ENCODE data around the gene FOLR2. TPM values are rescaled to one million over a fixed set of nuclear protein-coding genes. Genes with fewer than 3 reads are reported as not detected.

Gene FOLR2
- total and polyA plus RNA-seq, 4 donors, result 9.4 to 31.5 (median 16.7) TPM

GRCh38 chr11:72233056-72233772, 16.6 kb downstream of the FOLR2 start:
- 96% methylated on average over 13 of the region's 13 CpGs for WGBS
- H3K27me3 ChIP-seq (ENCODE audit: control insufficient read depth in 4 of 4, insufficient read depth in 4 of 4, low read length in 3 of 4), result no peaks in the 10 kb centered on the region
- DNase-seq (ENCODE audit: low spot score), result no peak
- no peaks in the 10 kb centered on the region for H3K4me1 ChIP-seq (ENCODE audit: control insufficient read depth in 4 of 4, insufficient read depth in 4 of 4, low read length in 3 of 4)
- no peaks in the 10 kb centered on the region for H3K9me3 ChIP-seq (ENCODE audit: control insufficient read depth in 4 of 4, low read length in 3 of 4)
- TF ChIP-seq REST (IDR thresholded peaks at IDR 0.05) (no peak), FOXA1 (IDR thresholded peaks at IDR 0.05) (no peak), TAF1 (conservative IDR thresholded peaks at IDR 0.05) (no peak), GABPA (IDR thresholded peaks at IDR 0.05 in 1 of 2, conservative IDR thresholded peaks at IDR 0.05 in 1 of 2) (no peak), ATF3 (IDR thresholded peaks at IDR 0.05) (no peak), JUND (IDR thresholded peaks at IDR 0.05) (no peak), EGR1 (IDR thresholded peaks at IDR 0.05; ENCODE audit: low read depth in 2 of 2) (no peak), RXRA (IDR thresholded peaks at IDR 0.05) (no peak), YY1 (IDR thresholded peaks at IDR 0.05) (no peak)
- peaks cover 24 to 91% (median 46%) of the 10 kb centered on the region in 4 donors for H3K36me3 ChIP-seq (ENCODE audit: control insufficient read depth in 4 of 4, insufficient read depth in 3 of 4, low read depth in 1 of 4, low read length in 3 of 4)
- no peak overlapping the region for H3K9ac ChIP-seq (ENCODE audit: low read depth in 1 of 2, low read length in 2 of 2)
- H3K27ac ChIP-seq (ENCODE audit: low read depth in 1 of 2, low read length in 2 of 2), result no peak overlapping the region
- H3K4me3 ChIP-seq (ENCODE audit: low read depth in 1 of 3, low read length in 3 of 3), result no peak overlapping the region

GRCh38 chr11:72233773-72234513, 17.3 kb downstream of the FOLR2 start:
- Histone ChIP-seq H3K9ac (ENCODE audit: low read depth in 1 of 2, low read length in 2 of 2) (no peak overlapping the region), H3K9me3 (ENCODE audit: control insufficient read depth in 4 of 4, low read length in 3 of 4) (no peaks in the 10 kb centered on the region), H3K4me3 (ENCODE audit: low read depth in 1 of 3, low read length in 3 of 3) (no peak overlapping the region), H3K4me1 (ENCODE audit: control insufficient read depth in 4 of 4, insufficient read depth in 4 of 4, low read length in 3 of 4) (peaks cover 0 to 6% (median 1%) of the 10 kb centered on the region in 4 donors), H3K36me3 (ENCODE audit: control insufficient read depth in 4 of 4, insufficient read depth in 3 of 4, low read depth in 1 of 4, low read length in 3 of 4) (peaks cover 22 to 85% (median 43%) of the 10 kb centered on the region in 4 donors), H3K27me3 (ENCODE audit: control insufficient read depth in 4 of 4, insufficient read depth in 4 of 4, low read length in 3 of 4) (no peaks in the 10 kb centered on the region), H3K27ac (ENCODE audit: low read depth in 1 of 2, low read length in 2 of 2) (no peak overlapping the region)
- no peak for DNase-seq (ENCODE audit: low spot score)
- TF ChIP-seq RXRA (IDR thresholded peaks at IDR 0.05) (no peak), NR2F2 (IDR thresholded peaks at IDR 0.05) (no peak), HNF4G (IDR thresholded peaks at IDR 0.05) (no peak)
- WGBS, result 93% methylated on average over 8 of the region's 8 CpGs

- Histone ChIP-seq H3K27ac (ENCODE audit: low read depth in 1 of 2, low read length in 2 of 2) (no peak overlapping the region), H3K9ac (ENCODE audit: low read depth in 1 of 2, low read length in 2 of 2) (no peak overlapping the region), H3K36me3 (ENCODE audit: control insufficient read depth in 4 of 4, insufficient read depth in 3 of 4, low read depth in 1 of 4, low read length in 3 of 4) (peaks cover 22 to 79% (median 41%) of the 10 kb centered on the region in 4 donors), H3K4me1 (ENCODE audit: control insufficient read depth in 4 of 4, insufficient read depth in 4 of 4, low read length in 3 of 4) (peaks cover 0 to 11% (median 6%) of the 10 kb centered on the region in 4 donors), H3K27me3 (ENCODE audit: control insufficient read depth in 4 of 4, insufficient read depth in 4 of 4, low read length in 3 of 4) (no peaks in the 10 kb centered on the region), H3K4me3 (ENCODE audit: low read depth in 1 of 3, low read length in 3 of 3) (no peak overlapping the region), H3K9me3 (ENCODE audit: control insufficient read depth in 4 of 4, low read length in 3 of 4) (no peaks in the 10 kb centered on the region)
- 84% methylated on average over 3 of the region's 3 CpGs for WGBS
- DNase-seq (ENCODE audit: low spot score), result peak; percentile 32
- TF ChIP-seq HNF4G (IDR thresholded peaks at IDR 0.05) (no peak), ATF3 (IDR thresholded peaks at IDR 0.05) (no peak), FOXA2 (IDR thresholded peaks at IDR 0.05) (no peak), FOXA1 (IDR thresholded peaks at IDR 0.05) (no peak), ZBTB33 (IDR thresholded peaks at IDR 0.05) (no peak), GABPA (IDR thresholded peaks at IDR 0.05 in 1 of 2, conservative IDR thresholded peaks at IDR 0.05 in 1 of 2) (no peak), TAF1 (conservative IDR thresholded peaks at IDR 0.05) (no peak), SP1 (IDR thresholded peaks at IDR 0.05) (no peak), MAX (IDR thresholded peaks at IDR 0.05) (no peak), RAD21 (IDR thresholded peaks at IDR 0.05) (no peak)
Observed at GRCh38 chr11:72234514-72234830, 17.9 kb downstream of the FOLR2 start.
